DMS 273 (cell line): ENCODE measurements around the gene CASP5.
"Not testable (repeated sequence)": the region's sequence is repeated elsewhere in the genome, so short reads cannot be mapped to it uniquely, and the experiment has no call there.

Source experiments
- DNase-seq: peaks from one replicate; lab custom pipeline; 2025; ENCODE audit not compliant: unreplicated experiment; lab: John Stamatoyannopoulos, UW

The CASP5 gene

GRCh38 chr11:105023003-105023402 lies at the start of gene CASP5:
TSS of gene CASP5 (minus strand) at chr11:105023168. CDS start at chr11:105023136, 32 bp downstream.
- no peak for DNase-seq

- not testable (repeated sequence) for DNase-seq
Observed at GRCh38 chr11:105072080-105072479, 49.1 kb upstream of the CASP5 start.

- DNase-seq: no peak
Observed at GRCh38 chr11:105071089-105071732, 48.2 kb upstream of the CASP5 start.

GRCh38 chr11:105070306-105070705 lies 47.3 kb upstream of the CASP5 start:
- no peak for DNase-seq

GRCh38 chr11:105069749-105070148 lies 46.8 kb upstream of the CASP5 start:
- not testable (repeated sequence) for DNase-seq

- not testable (repeated sequence) for DNase-seq
Observed at GRCh38 chr11:105063245-105063941, 40.4 kb upstream of the CASP5 start.

- no peak for DNase-seq
Observed at GRCh38 chr11:105057432-105057831, 34.5 kb upstream of the CASP5 start.

- DNase-seq: no peak
Observed at GRCh38 chr11:105056446-105056845, 33.5 kb upstream of the CASP5 start.

- DNase-seq: no peak
Observed at GRCh38 chr11:105054723-105055493, 31.9 kb upstream of the CASP5 start.

GRCh38 chr11:105052487-105052886 lies 29.5 kb upstream of the CASP5 start:
- DNase-seq: no peak

- no peak for DNase-seq
Observed at GRCh38 chr11:105051559-105051958, 28.6 kb upstream of the CASP5 start.

- no peak for DNase-seq
Observed at GRCh38 chr11:105049481-105049880, 26.5 kb upstream of the CASP5 start.

GRCh38 chr11:105046898-105047579 lies 24.1 kb upstream of the CASP5 start:
- no peak for DNase-seq

GRCh38 chr11:105045676-105046296 lies 22.8 kb upstream of the CASP5 start:
- no peak for DNase-seq

GRCh38 chr11:105044557-105045524 lies 21.9 kb upstream of the CASP5 start, which contains the start of gene CARD16:
TSS of gene CARD16 (minus strand) at chr11:105045335. CDS start at chr11:105045297, 38 bp downstream.
- not testable (repeated sequence) for DNase-seq

- no peak for DNase-seq
Observed at GRCh38 chr11:105042178-105042577, 19.2 kb upstream of the CASP5 start.

- DNase-seq: no peak
Observed at GRCh38 chr11:105040703-105041102, 17.7 kb upstream of the CASP5 start.

- no peak for DNase-seq
Observed at GRCh38 chr11:105034813-105035620, 12.0 kb upstream of the CASP5 start, which contains the start of gene CASP1. TSS of gene CASP1 (minus strand) at chr11:105035144. CDS start at chr11:105035113, 31 bp downstream.

- DNase-seq: not testable (repeated sequence)
Observed at GRCh38 chr11:105034388-105034787, 11.4 kb upstream of the CASP5 start.
